Measurements from ENCODE around the gene LHX8. TPM values are rescaled to one million over a fixed set of nuclear protein-coding genes. Genes with fewer than 3 reads are reported as not detected.
"Not testable (repeated sequence)": the region's sequence is repeated elsewhere in the genome, so short reads cannot be mapped to it uniquely, and the experiment has no call there.

The LHX8 gene
- total RNA-seq, 1 experiment from 2014 or later = 32.2 TPM

- Histone ChIP-seq H3K27me3 (replicated peaks) (no peaks in the 10 kb centered on the region), H3K9me3 (replicated peaks) (no peaks in the 10 kb centered on the region), H3K36me3 (peaks cover 64% of the 10 kb centered on the region), H3K4me3 (no peak overlapping the region), H3K27ac (no peak overlapping the region), H3K4me1 (replicated peaks) (no peaks in the 10 kb centered on the region)
- no peak for DNase-seq (ENCODE audit: low read depth in 1 of 2, low spot score in 2 of 2)
These were observed 17.9 kb downstream of the LHX8 start for GRCh38 chr1:75152092-75152491.

- Histone ChIP-seq H3K27me3 (replicated peaks) (no peaks in the 10 kb centered on the region), H3K4me1 (replicated peaks) (no peaks in the 10 kb centered on the region), H3K4me3 (no peak overlapping the region), H3K27ac (no peak overlapping the region), H3K36me3 (peaks cover 48% of the 10 kb centered on the region), H3K9me3 (replicated peaks) (no peaks in the 10 kb centered on the region)
- DNase-seq (ENCODE audit: low read depth in 1 of 2, low spot score in 2 of 2) = no peak
These were observed 25.0 kb downstream of the LHX8 start for GRCh38 chr1:75159154-75159553.

DNA sequence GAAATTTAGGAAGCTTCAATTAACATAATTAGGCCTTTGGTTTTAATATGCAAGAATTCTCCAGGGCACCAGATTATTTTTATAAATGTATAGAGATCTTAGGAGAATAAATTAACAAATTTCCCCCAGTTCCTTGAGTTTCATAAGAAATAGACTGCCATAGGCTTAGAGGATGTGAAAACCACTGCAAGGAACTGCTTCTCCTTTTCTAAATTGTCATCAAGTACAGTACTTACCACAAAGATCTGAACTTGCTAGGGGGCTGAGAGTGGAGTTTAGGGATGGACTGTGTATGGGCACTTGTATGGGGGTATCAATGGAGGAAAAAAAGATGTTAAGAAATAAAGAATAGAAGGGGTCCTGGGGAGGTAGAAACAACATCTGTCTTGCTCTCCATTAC is 31.1 kb downstream of the LHX8 start:
- H3K27ac ChIP-seq = no peak overlapping the region
- no peak overlapping the region for H3K4me3 ChIP-seq
- H3K27me3 ChIP-seq (replicated peaks) = no peaks in the 10 kb centered on the region
- H3K9me3 ChIP-seq (replicated peaks) = no peaks in the 10 kb centered on the region
- peaks cover 9% of the 10 kb centered on the region for H3K36me3 ChIP-seq
- H3K4me1 ChIP-seq (replicated peaks) = no peaks in the 10 kb centered on the region
- no peak for DNase-seq (ENCODE audit: low read depth in 1 of 2, low spot score in 2 of 2)

- H3K27ac ChIP-seq = no peak overlapping the region
- no peak for DNase-seq (ENCODE audit: low read depth in 1 of 2, low spot score in 2 of 2)
- no peaks in the 10 kb centered on the region for H3K4me1 ChIP-seq (replicated peaks)
- peaks cover 3% of the 10 kb centered on the region; the same call in 1 of the 2 replicates for H3K36me3 ChIP-seq
- no peaks in the 10 kb centered on the region for H3K27me3 ChIP-seq (replicated peaks)
- no peaks in the 10 kb centered on the region for H3K9me3 ChIP-seq (replicated peaks)
- H3K4me3 ChIP-seq = no peak overlapping the region
These were observed 32.6 kb downstream of the LHX8 start for GRCh38 chr1:75166821-75167220.

DNA sequence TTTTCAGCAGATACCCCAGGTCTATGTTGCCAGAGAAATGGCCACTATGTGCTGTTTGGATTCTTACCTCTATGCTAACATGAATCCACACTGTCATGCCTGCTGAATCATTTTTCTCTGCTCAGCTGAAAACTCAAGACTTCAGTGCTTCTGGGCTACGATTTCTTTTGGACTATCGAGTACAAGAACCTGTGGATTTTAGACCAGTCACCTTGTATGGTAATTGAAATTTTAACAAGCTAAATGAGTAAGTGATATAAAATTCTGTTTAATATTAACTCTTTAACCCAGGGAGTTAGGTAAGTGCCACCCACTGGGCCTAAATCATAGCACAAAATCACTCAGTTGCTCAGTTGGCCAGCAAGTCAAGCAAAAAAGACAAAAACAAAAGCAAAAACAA is 35.8 kb downstream of the LHX8 start:
- no peaks in the 10 kb centered on the region for H3K27me3 ChIP-seq (replicated peaks)
- no peaks in the 10 kb centered on the region for H3K9me3 ChIP-seq (replicated peaks)
- no peak overlapping the region for H3K27ac ChIP-seq
- no peak for DNase-seq (ENCODE audit: low read depth in 1 of 2, low spot score in 2 of 2)
- H3K4me1 ChIP-seq (replicated peaks) = no peaks in the 10 kb centered on the region
- H3K4me3 ChIP-seq = no peak overlapping the region
- H3K36me3 ChIP-seq = no peaks in the 10 kb centered on the region

GRCh38 chr1:75170981-75171380 is 36.8 kb downstream of the LHX8 start:
- no peak overlapping the region for H3K27ac ChIP-seq
- DNase-seq (ENCODE audit: low read depth in 1 of 2, low spot score in 2 of 2) = no peak
- no peaks in the 10 kb centered on the region for H3K9me3 ChIP-seq (replicated peaks)
- H3K4me3 ChIP-seq = no peak overlapping the region
- no peaks in the 10 kb centered on the region for H3K27me3 ChIP-seq (replicated peaks)
- H3K4me1 ChIP-seq (replicated peaks) = no peaks in the 10 kb centered on the region
- no peaks in the 10 kb centered on the region for H3K36me3 ChIP-seq

DNA sequence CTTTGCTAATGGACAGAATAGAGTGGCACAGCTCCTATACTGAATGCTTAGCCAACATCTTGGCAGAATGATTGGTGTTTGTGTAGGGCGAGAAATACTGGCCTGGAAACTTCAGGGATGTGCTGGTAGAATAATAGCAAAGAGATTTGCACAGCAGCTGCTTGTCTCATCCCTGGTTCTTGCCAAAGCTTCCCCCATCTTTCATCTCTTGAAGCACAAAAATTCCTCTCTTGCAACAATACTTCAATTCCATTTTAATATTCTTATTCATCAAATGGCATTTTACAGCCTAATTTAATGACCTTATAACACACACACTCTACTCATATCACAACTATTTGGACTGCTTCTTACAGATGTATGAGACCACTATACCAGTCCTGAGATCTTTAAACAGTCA is 37.7 kb downstream of the LHX8 start:
- Histone ChIP-seq H3K27ac (no peak overlapping the region), H3K27me3 (replicated peaks) (no peaks in the 10 kb centered on the region), H3K4me1 (replicated peaks) (no peaks in the 10 kb centered on the region), H3K36me3 (no peaks in the 10 kb centered on the region), H3K4me3 (no peak overlapping the region), H3K9me3 (replicated peaks) (no peaks in the 10 kb centered on the region)
- DNase-seq (ENCODE audit: low read depth in 1 of 2, low spot score in 2 of 2) = no peak

DNA sequence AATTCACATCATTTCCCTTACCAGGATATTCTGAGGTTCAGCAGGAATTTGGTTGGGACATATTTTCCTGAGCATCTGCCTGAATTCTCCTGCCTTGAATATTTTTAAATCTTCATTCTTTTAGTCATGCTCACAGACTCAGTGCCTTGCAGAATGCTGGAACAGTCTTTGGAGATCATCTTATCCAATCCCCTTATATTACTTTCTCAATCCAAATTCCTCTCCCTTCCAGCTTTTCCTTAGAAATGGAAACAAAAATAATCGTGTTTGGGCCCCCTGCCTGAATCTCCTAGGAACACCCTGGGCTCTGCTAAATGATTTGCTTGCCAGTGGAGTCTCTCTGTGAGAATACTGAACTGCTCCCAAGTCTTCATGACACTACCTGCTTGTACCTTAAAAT is 38.4 kb downstream of the LHX8 start:
- Histone ChIP-seq H3K27me3 (replicated peaks) (no peaks in the 10 kb centered on the region), H3K9me3 (replicated peaks) (no peaks in the 10 kb centered on the region), H3K4me1 (replicated peaks) (no peaks in the 10 kb centered on the region), H3K4me3 (no peak overlapping the region), H3K27ac (no peak overlapping the region), H3K36me3 (no peaks in the 10 kb centered on the region)
- no peak for DNase-seq (ENCODE audit: low read depth in 1 of 2, low spot score in 2 of 2)

GRCh38 chr1:75174031-75174760 is 40.0 kb downstream of the LHX8 start:
- Histone ChIP-seq H3K36me3 (no peaks in the 10 kb centered on the region), H3K4me3 (no peak overlapping the region), H3K4me1 (replicated peaks) (no peaks in the 10 kb centered on the region), H3K9me3 (replicated peaks) (no peaks in the 10 kb centered on the region), H3K27me3 (replicated peaks) (no peaks in the 10 kb centered on the region), H3K27ac (no peak overlapping the region)
- DNase-seq (ENCODE audit: low read depth in 1 of 2, low spot score in 2 of 2) = no peak

DNA sequence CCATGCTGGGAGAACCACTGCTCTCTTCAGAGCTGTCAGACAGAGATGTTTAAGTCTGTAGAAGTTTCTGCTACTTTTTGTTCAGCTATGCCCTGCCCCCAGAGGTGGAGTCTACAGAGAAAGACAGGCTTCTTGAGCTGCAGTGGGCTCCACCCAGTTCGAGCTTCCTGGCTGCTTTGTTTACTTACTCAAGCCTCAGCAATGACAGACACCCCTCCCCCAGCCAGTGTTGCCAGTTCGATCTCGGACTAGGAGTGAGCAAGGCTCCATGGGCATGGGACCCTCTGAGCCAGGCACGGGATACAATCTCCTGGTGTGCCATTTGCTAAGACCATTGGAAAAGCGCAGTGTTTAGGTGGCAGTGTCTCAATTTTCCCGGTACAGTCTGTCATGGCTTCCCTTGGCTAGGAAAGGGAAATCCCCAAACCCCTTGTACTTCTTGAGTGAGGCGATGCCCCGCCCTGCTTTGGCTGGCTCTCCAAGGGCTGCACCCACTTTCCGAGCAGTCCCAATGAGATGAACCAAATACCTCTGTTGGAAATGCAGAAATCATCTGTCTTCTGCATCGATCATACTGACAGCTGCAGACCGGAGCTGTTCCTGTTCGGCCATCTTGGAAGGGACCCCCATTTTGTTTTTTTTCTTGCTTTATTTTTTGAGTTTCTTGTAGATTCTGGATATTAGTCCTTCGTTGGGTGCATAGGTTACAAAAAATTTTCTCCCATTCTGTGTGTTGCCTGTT is 47.2 kb downstream of the LHX8 start:
- not testable (repeated sequence) for H3K27ac ChIP-seq; H3K4me3 ChIP-seq; H3K27me3 ChIP-seq (replicated peaks); H3K36me3 ChIP-seq; H3K4me1 ChIP-seq (replicated peaks); DNase-seq (ENCODE audit: low read depth in 1 of 2, low spot score in 2 of 2); H3K9me3 ChIP-seq (replicated peaks)

GRCh38 chr1:75188892-75189291 is 54.7 kb downstream of the LHX8 start:
- Histone ChIP-seq H3K4me1 (replicated peaks) (no peaks in the 10 kb centered on the region), H3K9me3 (replicated peaks) (no peaks in the 10 kb centered on the region), H3K36me3 (no peaks in the 10 kb centered on the region), H3K27me3 (replicated peaks) (peaks cover 13% of the 10 kb centered on the region), H3K27ac (no peak overlapping the region), H3K4me3 (no peak overlapping the region)
- no peak for DNase-seq (ENCODE audit: low read depth in 1 of 2, low spot score in 2 of 2)

- H3K27me3 ChIP-seq (replicated peaks) = peaks cover 29% of the 10 kb centered on the region
- no peak overlapping the region for H3K27ac ChIP-seq
- no peak overlapping the region for H3K4me3 ChIP-seq
- DNase-seq (ENCODE audit: low read depth in 1 of 2, low spot score in 2 of 2) = no peak
- H3K36me3 ChIP-seq = no peaks in the 10 kb centered on the region
- H3K9me3 ChIP-seq (replicated peaks) = no peaks in the 10 kb centered on the region
- H3K4me1 ChIP-seq (replicated peaks) = no peaks in the 10 kb centered on the region
These were observed 64.0 kb downstream of the LHX8 start for GRCh38 chr1:75198163-75198562.

GRCh38 chr1:75198761-75199160 is 64.6 kb downstream of the LHX8 start:
- Histone ChIP-seq H3K4me3 (no peak overlapping the region), H3K27ac (no peak overlapping the region), H3K4me1 (replicated peaks) (no peaks in the 10 kb centered on the region), H3K9me3 (replicated peaks) (no peaks in the 10 kb centered on the region), H3K27me3 (replicated peaks) (peaks cover 23% of the 10 kb centered on the region), H3K36me3 (no peaks in the 10 kb centered on the region)
- no peak for DNase-seq (ENCODE audit: low read depth in 1 of 2, low spot score in 2 of 2)

DNA sequence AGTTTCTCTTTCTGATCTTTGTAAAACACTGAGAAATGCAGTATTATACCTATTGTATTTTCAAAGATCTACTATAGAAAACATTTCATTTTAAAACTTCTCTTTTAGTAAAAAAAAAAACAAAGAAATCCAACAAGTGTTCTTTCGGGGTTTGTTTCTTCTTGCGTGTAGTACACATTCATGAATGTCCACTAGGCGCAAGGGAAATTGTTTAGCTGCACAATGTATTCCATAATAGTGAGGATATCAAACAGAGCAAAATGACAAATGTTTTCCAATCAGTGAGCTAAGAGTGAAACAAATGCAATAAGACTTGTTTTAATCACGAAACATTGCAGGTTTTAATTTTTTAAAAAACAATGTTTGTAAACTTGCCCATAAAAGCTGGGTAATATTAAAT is 68.6 kb downstream of the LHX8 start:
- 0 out of 2 replicates have a peak, but pooled peaks cover 4% of the 10 kb centered on the region for H3K27me3 ChIP-seq (replicated peaks)
- no peak overlapping the region for H3K4me3 ChIP-seq
- DNase-seq (ENCODE audit: low read depth in 1 of 2, low spot score in 2 of 2) = no peak
- H3K36me3 ChIP-seq = no peaks in the 10 kb centered on the region
- no peak overlapping the region for H3K27ac ChIP-seq
- H3K9me3 ChIP-seq (replicated peaks) = no peaks in the 10 kb centered on the region
- H3K4me1 ChIP-seq (replicated peaks) = no peaks in the 10 kb centered on the region
